Vagina (tissue), 2 donors: ENCODE measurements around the gene SYT2. TPM values are rescaled to one million over a fixed set of nuclear protein-coding genes. Genes with fewer than 3 reads are reported as not detected.

Source experiments
- DNase-seq, 2 donors: peaks; one replicate each; pipeline ENCODE4 v3.0.0-alpha.2; 2017; ENCODE audit errors: extremely low spot score in 2 of 2
- H3K27ac ChIP-seq: fragments of 200-600 bp; sonication (generic); one replicate; pipeline ENCODE4 v1.5.1; 2019
- H3K27me3 ChIP-seq: fragments of 200-600 bp; sonication (generic); one replicate; pipeline ENCODE4 v1.5.1; 2019
- H3K36me3 ChIP-seq, 2 donors: fragments of 200-600 bp; sonication (generic); one replicate each; pipeline ENCODE4 v1.5.1; 2017 to 2019
- H3K4me1 ChIP-seq: fragments of 200-600 bp; sonication (generic); one replicate; pipeline ENCODE4 v1.5.1; 2019
- H3K4me3 ChIP-seq, 2 donors: fragments of 200-600 bp; sonication (generic); 1 replicate in 1 of 2; 2 replicates in 1 of 2; pipeline ENCODE4 v1.5.1; 2016 to 2019
- H3K9me3 ChIP-seq: fragments of 200-600 bp; sonication (generic); one replicate; pipeline ENCODE4 v1.5.1; 2019
- POLR2A ChIP-seq, 2 donors: fragments of 450-650 bp; IDR thresholded peaks; one replicate each; pipeline ENCODE4 v1.6.1; 2017; ENCODE audit warnings: antibody characterized with exemption in 2 of 2, mild to moderate bottlenecking in 2 of 2, moderate library complexity in 2 of 2
- POLR2AphosphoS5 ChIP-seq, 2 donors: sonication (generic); formaldehyde crosslinking; IDR thresholded peaks; one replicate each; pipeline ENCODE4 v1.9.0; 2017; ENCODE audit warnings: antibody characterized with exemption in 2 of 2, mild to moderate bottlenecking in 2 of 2, low read depth in 1 of 2; ENCODE audit not compliant: insufficient read depth in 1 of 2
- intact Hi-C: fragments of 100-400 bp; cut with DNase I; formaldehyde crosslinking; loops from one replicate; pipeline ENCODE4 v1.15.1; 2023
- total RNA-seq: library from RNA; depleted of rRNA; stranded (reverse); fragments of >200 nt; gene quantifications from one replicate; pipeline ENCODE4 v1.2.3, GENCODE V29; 2016
- TF ChIP-seq, protein P1 (sequence below), 3 experiments: fragments of 450-650 bp in 2 of 3; fragments of 200-600 bp in 1 of 3; sonication (generic) in 1 of 3; IDR thresholded peaks; one replicate each; pipeline ENCODE4 v1.5.1; 2017 to 2019; ENCODE audit warnings: antibody characterized with exemption in 3 of 3, mild to moderate bottlenecking in 2 of 3, moderate library complexity in 2 of 3

The SYT2 gene
- total RNA-seq, 1 donor from 2014 or later: not detected

DNA sequence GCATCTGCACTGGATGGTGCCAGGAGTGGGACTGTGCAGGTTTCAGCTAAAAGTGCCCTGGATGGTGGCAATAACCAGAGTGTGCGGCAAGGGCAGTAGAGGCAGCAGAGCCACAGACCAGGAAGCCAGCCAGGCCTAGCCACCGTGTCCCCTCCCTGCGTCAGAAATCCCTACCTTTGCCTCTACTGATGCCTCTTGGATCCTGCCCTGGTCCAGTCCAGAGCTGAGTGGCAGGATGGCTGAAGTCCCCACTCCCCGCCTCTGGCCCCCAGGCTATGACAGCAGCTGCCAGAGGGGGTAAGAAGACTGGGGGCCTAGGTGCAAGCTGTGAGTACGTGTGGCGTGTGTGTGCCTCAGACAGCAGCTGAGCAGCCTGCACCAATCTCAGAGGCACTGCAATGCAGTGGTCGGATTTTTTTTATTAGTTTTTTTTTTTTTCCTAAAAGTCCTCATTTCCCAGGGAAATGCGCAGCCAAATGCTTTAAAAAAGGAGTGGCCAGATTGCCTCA lies 51.9 kb downstream of the SYT2 start:
- H3K9me3 ChIP-seq: no peaks in the 10 kb centered on the region
- H3K27ac ChIP-seq: no peak overlapping the region
- no peaks in the 10 kb centered on the region for H3K27me3 ChIP-seq
- TF ChIP-seq, protein P1, sequence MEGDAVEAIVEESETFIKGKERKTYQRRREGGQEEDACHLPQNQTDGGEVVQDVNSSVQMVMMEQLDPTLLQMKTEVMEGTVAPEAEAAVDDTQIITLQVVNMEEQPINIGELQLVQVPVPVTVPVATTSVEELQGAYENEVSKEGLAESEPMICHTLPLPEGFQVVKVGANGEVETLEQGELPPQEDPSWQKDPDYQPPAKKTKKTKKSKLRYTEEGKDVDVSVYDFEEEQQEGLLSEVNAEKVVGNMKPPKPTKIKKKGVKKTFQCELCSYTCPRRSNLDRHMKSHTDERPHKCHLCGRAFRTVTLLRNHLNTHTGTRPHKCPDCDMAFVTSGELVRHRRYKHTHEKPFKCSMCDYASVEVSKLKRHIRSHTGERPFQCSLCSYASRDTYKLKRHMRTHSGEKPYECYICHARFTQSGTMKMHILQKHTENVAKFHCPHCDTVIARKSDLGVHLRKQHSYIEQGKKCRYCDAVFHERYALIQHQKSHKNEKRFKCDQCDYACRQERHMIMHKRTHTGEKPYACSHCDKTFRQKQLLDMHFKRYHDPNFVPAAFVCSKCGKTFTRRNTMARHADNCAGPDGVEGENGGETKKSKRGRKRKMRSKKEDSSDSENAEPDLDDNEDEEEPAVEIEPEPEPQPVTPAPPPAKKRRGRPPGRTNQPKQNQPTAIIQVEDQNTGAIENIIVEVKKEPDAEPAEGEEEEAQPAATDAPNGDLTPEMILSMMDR (IDR thresholded peaks at IDR 0.05): no peak
- TF ChIP-seq POLR2AphosphoS5 (IDR thresholded peaks at IDR 0.05; ENCODE audit: insufficient read depth in 1 of 2, low read depth in 1 of 2) (no peak), POLR2A (IDR thresholded peaks at IDR 0.05) (no peak)
- H3K4me1 ChIP-seq: no peaks in the 10 kb centered on the region
- intact Hi-C loops: no loop called here
- H3K36me3 ChIP-seq: no peaks in the 10 kb centered on the region
- no peak overlapping the region for H3K4me3 ChIP-seq
- DNase-seq: no peak

DNA sequence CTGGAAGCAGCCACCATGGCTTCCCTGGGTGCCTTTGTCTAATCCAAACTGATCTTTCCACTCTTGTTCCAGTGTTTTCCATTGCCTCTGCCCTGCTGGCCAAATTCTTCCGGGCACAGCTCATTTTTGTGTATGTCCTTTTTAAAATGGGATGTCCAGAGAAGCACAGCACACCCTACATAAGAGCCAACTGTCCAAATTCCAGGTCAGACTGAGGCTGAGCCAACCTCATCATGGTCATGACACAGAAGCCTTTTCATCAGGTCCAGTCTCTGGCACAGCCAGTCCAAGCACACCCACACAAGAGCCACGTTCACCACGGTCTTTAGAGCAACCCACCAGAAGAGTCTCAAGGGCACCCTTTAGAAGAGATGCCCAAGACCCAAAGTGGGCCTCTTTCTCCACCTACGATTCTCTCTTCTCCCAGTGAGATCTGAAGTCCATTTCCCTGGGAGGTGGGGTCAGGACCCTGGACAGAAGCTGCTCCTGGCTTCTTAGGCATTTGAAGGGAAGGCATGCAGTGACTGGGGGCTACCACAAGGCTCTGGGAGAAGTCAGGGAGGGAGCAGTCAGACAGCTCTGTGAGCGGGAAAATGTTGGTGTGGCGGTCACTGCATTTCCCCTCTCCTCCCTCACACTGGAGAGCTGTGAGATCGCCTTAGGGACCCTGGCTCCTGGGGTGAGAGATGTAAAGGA lies 53.2 kb downstream of the SYT2 start:
- no peaks in the 10 kb centered on the region for H3K4me1 ChIP-seq
- no peaks in the 10 kb centered on the region for H3K27me3 ChIP-seq
- no peak overlapping the region for H3K27ac ChIP-seq
- intact Hi-C loops: no loop called here
- H3K9me3 ChIP-seq: no peaks in the 10 kb centered on the region
- H3K4me3 ChIP-seq: no peak overlapping the region
- no peak for DNase-seq
- no peak for TF ChIP-seq POLR2AphosphoS5 (IDR thresholded peaks at IDR 0.05; ENCODE audit: insufficient read depth in 1 of 2, low read depth in 1 of 2)
- no peak for TF ChIP-seq POLR2A (IDR thresholded peaks at IDR 0.05)
- TF ChIP-seq, protein P1 (IDR thresholded peaks at IDR 0.05): no peak
- H3K36me3 ChIP-seq: no peaks in the 10 kb centered on the region

GRCh38 chr1:202656057-202656456 lies 54.2 kb downstream of the SYT2 start:
- Histone ChIP-seq H3K27me3 (no peaks in the 10 kb centered on the region), H3K36me3 (no peaks in the 10 kb centered on the region), H3K27ac (no peak overlapping the region), H3K4me1 (no peaks in the 10 kb centered on the region), H3K4me3 (no peak overlapping the region), H3K9me3 (no peaks in the 10 kb centered on the region)
- TF ChIP-seq POLR2AphosphoS5 (IDR thresholded peaks at IDR 0.05; ENCODE audit: insufficient read depth in 1 of 2, low read depth in 1 of 2) (no peak), POLR2A (IDR thresholded peaks at IDR 0.05) (no peak)
- TF ChIP-seq, protein P1 (IDR thresholded peaks at IDR 0.05): no peak
- intact Hi-C loops: no loop called here
- DNase-seq: no peak

GRCh38 chr1:202654079-202654478 lies 56.2 kb downstream of the SYT2 start:
- intact Hi-C loops: no loop called here
- H3K27me3 ChIP-seq: no peaks in the 10 kb centered on the region
- no peaks in the 10 kb centered on the region for H3K9me3 ChIP-seq
- no peak overlapping the region for H3K4me3 ChIP-seq
- H3K27ac ChIP-seq: no peak overlapping the region
- H3K36me3 ChIP-seq: no peaks in the 10 kb centered on the region
- TF ChIP-seq POLR2A (IDR thresholded peaks at IDR 0.05): no peak
- TF ChIP-seq, protein P1 (IDR thresholded peaks at IDR 0.05): no peak
- no peak for TF ChIP-seq POLR2AphosphoS5 (IDR thresholded peaks at IDR 0.05; ENCODE audit: insufficient read depth in 1 of 2, low read depth in 1 of 2)
- no peaks in the 10 kb centered on the region for H3K4me1 ChIP-seq
- no peak for DNase-seq
